ENCODE measurements around the gene CSF1. TPM values are rescaled to one million over a fixed set of nuclear protein-coding genes. Genes with fewer than 3 reads are reported as not detected.
A peak's percentile ranks its signal among the peaks of the same experiment; 100 is the strongest.

Gene CSF1
- total RNA-seq, 2 donors from 2014 or later, result 46.8 to 95.4 TPM

DNA sequence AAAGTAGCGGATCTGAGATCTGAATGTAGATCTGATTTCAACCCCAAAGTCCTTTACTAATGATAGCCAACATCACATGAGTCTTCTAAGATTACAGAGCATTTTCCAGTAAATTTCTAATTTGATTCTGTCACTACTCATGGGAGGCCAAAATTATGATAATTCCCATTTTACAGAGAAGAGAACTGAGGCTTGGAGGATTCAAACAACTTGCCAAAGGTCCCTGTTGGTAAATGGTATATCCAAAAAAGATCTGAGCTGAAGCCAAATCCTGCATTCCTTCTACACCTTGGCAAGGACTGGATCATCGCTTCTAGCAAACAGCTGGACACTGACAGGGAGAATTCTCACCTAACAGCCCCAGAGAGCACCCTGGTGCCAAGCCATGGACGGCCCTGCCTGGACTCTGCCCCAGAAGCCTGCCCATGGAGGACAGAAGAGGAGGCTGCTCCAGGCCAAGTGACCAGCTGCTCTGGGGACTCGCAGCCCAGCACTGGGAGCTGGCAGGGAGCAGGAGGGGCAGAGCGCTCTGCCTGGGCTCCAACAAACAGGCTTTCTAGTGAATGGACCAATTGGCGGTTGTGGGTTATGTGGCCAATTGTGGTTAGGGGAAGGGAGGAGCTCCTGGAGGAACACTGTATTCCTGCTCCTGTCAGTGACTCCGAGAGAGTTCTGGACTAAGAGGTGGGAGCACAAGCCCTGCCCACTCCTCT, 6.4 kb upstream of the CSF1 start:
- no peak for ATAC-seq (replicated peaks)
- no peaks in the 10 kb centered on the region for H3K9me3 Mint-ChIP-seq
- peaks cover 29% of the 10 kb centered on the region for H3K4me1 Mint-ChIP-seq
- H3K27ac Mint-ChIP-seq, result no peak overlapping the region
- peaks cover 9% of the 10 kb centered on the region for H3K36me3 Mint-ChIP-seq (ENCODE audit: low read depth)
- H3K27me3 Mint-ChIP-seq, result no peaks in the 10 kb centered on the region
- H3K4me3 Mint-ChIP-seq, result no peak overlapping the region

DNA sequence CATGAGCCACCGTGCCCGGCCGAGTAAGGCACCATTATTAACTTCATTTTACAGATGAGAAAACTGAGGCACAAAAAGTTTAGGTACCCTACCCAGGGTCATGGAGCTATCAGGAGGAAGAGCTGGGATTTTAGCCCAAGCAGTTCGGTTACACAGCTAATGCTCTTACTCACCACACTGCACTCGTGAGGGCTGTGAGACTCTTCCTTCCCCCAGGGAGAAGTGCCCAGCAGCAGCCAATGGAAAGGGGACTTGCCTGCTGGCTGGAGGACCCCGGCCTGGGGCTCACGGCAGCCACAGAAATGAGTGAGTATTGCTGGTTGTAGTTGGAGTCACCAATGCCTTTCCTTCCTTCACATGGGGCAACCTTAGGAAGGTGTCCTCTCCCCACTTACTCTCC, 5.2 kb upstream of the CSF1 start:
- Mint-ChIP-seq H3K9me3 (no peaks in the 10 kb centered on the region), H3K27ac (peak overlapping the region; percentile 97), H3K4me3 (peak overlapping the region; percentile 79), H3K36me3 (ENCODE audit: low read depth) (peaks cover 16% of the 10 kb centered on the region), H3K27me3 (no peaks in the 10 kb centered on the region), H3K4me1 (peaks cover 29% of the 10 kb centered on the region)
- ATAC-seq (replicated peaks), result no peak

DNA sequence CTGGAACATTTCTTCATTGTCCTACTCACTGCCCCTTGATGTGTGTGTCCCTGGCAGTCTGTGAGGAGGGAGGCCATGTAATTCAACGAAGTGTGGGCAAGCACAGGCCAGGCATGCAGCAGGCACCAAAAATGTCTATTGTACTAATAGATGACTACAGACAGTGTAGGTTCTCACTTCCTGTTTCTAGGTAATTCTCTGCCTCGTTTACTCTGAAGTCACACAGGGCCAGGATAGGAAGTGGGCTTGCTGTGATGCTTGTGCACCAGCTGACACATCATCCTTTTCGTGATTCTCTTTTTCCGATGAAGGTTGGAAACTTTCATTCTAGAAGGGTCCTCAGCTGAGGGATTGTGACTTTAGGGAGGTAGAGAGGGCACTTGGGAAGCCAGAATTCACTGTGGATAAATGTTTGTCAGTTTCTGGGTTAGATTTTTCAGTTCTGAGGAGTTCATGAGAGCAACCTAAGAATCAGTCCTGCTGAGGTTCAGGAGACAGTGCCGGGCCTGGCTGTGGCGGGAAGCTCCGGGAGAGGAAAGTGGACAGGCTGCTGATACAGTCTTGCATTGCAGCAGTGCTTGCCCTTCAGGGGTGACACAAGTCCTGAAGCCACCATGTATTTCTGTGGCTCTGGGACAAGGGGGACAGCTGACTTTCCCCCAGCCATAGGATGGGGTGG, 4.3 kb upstream of the CSF1 start:
- H3K4me3 Mint-ChIP-seq, result peak overlapping the region; percentile 79
- peak overlapping the region; percentile 97 for H3K27ac Mint-ChIP-seq
- H3K4me1 Mint-ChIP-seq, result peaks cover 29% of the 10 kb centered on the region
- ATAC-seq (replicated peaks), result peak; percentile 91
- H3K27me3 Mint-ChIP-seq, result no peaks in the 10 kb centered on the region
- H3K9me3 Mint-ChIP-seq, result no peaks in the 10 kb centered on the region
- peaks cover 21% of the 10 kb centered on the region for H3K36me3 Mint-ChIP-seq (ENCODE audit: low read depth)

- Mint-ChIP-seq H3K36me3 (ENCODE audit: low read depth) (peaks cover 26% of the 10 kb centered on the region), H3K4me1 (peaks cover 31% of the 10 kb centered on the region), H3K9me3 (no peaks in the 10 kb centered on the region), H3K4me3 (peak overlapping the region; percentile 79), H3K27ac (peak overlapping the region; percentile 97), H3K27me3 (no peaks in the 10 kb centered on the region)
- ATAC-seq (replicated peaks), result no peak
These were observed 3.8 kb upstream of the CSF1 start for GRCh38 chr1:109906839-109907180.

- peaks cover 30% of the 10 kb centered on the region for H3K36me3 Mint-ChIP-seq (ENCODE audit: low read depth)
- H3K27me3 Mint-ChIP-seq, result no peaks in the 10 kb centered on the region
- peak overlapping the region; percentile 79 for H3K4me3 Mint-ChIP-seq
- no peaks in the 10 kb centered on the region for H3K9me3 Mint-ChIP-seq
- ATAC-seq (replicated peaks), result no peak
- peaks cover 31% of the 10 kb centered on the region for H3K4me1 Mint-ChIP-seq
- peak overlapping the region; percentile 97 for H3K27ac Mint-ChIP-seq
These were observed 3.4 kb upstream of the CSF1 start for GRCh38 chr1:109907190-109907774.

GRCh38 chr1:109908836-109909235, 1.8 kb upstream of the CSF1 start:
- Mint-ChIP-seq H3K27me3 (no peaks in the 10 kb centered on the region), H3K9me3 (no peaks in the 10 kb centered on the region), H3K4me3 (peak overlapping the region; percentile 88), H3K27ac (peak overlapping the region; percentile 97), H3K36me3 (ENCODE audit: low read depth) (peaks cover 46% of the 10 kb centered on the region), H3K4me1 (peaks cover 44% of the 10 kb centered on the region)
- no peak for ATAC-seq (replicated peaks)

GRCh38 chr1:109909561-109909960, 1.1 kb upstream of the CSF1 start:
- ATAC-seq (replicated peaks), result no peak

DNA sequence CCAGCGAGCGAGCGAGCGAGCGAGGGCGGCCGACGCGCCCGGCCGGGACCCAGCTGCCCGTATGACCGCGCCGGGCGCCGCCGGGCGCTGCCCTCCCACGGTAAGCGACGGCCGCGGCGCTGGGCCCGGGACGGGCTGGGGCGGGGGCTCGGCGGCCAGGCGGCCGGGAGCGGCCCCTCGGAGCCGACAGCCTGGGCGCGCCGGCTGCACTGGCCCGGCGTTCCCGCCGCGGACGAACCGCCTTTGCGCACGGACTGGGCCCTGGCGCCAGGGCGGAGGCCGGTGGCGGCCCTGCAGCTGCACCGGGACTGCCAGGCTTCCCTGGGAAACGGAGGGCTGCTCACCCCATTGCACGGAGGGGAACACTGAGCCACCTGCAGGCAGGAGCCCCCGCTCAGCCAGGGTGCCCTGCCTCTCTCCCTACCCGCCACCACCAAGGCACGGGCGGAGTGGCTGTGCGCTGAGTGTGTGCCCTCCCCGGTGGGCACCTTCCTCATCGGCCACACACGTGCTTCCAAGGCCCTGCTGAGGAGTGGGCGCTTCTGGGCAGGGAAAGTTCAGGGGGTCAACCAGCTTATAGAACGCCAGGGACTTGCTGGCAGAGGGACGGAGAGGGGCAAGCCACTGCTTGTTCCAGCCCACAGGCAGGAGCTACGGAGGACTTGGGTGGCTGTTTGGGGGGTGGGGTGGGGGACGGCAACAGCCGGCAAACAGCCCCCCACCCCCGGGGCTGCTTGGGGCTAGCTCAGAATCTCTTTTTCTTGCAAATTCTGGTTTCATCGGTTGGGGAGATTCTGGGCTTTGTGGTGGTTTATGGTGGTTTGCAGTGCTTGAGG, 532 bp downstream of the CSF1 start:
- Mint-ChIP-seq H3K9me3 (no peaks in the 10 kb centered on the region), H3K27me3 (no peaks in the 10 kb centered on the region), H3K27ac (peak overlapping the region; percentile 97), H3K36me3 (ENCODE audit: low read depth) (peaks cover 62% of the 10 kb centered on the region), H3K4me1 (peaks cover 41% of the 10 kb centered on the region), H3K4me3 (peak overlapping the region; percentile 88)
- ATAC-seq (replicated peaks), result peak; percentile 14

More at GRCh38 chr1:109909561-109909960, 1.1 kb upstream of the CSF1 start:
- no peaks in the 10 kb centered on the region for H3K9me3 Mint-ChIP-seq
- H3K36me3 Mint-ChIP-seq (ENCODE audit: low read depth), result peaks cover 52% of the 10 kb centered on the region
- H3K4me3 Mint-ChIP-seq, result peak overlapping the region; percentile 88
- H3K27me3 Mint-ChIP-seq, result no peaks in the 10 kb centered on the region
- peak overlapping the region; percentile 97 for H3K27ac Mint-ChIP-seq
- H3K4me1 Mint-ChIP-seq, result peaks cover 47% of the 10 kb centered on the region

DNA sequence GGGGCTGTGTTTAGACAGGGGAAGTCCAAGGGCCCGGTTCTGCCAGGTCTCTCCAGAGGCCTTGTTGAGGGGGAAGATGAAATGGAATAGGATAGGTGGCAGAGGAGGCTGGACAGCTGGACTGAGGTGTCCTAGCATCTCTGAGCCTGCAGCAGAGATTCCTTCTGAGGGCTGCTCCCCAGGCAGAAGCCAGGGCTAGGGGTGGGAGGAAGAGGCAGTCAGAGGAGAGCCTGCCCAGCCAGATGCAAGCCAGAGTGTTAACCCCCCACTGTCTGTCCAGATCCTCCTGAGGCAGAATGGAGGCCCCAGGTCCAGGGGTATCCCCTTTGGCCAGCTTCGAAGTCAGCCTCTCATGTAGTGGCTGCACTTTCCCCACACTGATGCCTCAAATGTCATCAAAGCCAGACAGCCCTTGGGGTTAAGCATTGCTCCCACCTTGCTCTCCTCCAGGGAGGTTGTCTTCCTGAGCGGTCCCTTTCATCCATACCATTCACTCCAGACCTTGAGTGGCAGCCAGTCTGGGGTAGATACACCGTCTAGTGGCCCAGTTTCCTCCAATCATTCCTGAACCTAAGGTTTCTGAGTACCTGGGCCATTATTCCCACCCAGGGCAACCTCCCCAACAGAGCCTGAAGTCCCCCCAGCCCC, 1.7 kb downstream of the CSF1 start:
- peak overlapping the region; percentile 88 for H3K4me3 Mint-ChIP-seq
- peaks cover 70% of the 10 kb centered on the region for H3K36me3 Mint-ChIP-seq (ENCODE audit: low read depth)
- peak overlapping the region; percentile 90 for H3K27ac Mint-ChIP-seq
- peak; percentile 5 for ATAC-seq (replicated peaks)
- peaks cover 37% of the 10 kb centered on the region for H3K4me1 Mint-ChIP-seq
- H3K27me3 Mint-ChIP-seq, result no peaks in the 10 kb centered on the region
- H3K9me3 Mint-ChIP-seq, result no peaks in the 10 kb centered on the region

DNA sequence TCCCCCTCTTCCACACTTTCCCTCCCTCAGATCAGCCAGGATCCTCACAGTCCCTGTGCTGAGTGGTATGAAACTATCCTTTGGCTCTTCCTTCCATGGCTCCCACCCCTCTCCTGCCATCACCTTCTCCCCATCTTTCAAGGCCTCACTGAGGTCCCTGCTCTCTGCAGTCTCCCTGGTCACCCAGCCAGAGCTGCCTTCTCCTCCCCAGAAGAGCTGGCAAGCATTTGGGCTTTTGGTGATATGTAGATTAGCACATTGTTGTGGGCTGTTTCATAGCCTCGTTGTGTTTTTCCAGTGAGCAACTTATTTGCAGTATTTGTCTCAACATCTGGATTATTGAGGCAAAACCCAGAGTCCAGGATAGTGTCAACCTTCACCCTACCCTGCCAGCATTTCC, 2.2 kb downstream of the CSF1 start:
- no peaks in the 10 kb centered on the region for H3K27me3 Mint-ChIP-seq
- peaks cover 33% of the 10 kb centered on the region for H3K4me1 Mint-ChIP-seq
- H3K27ac Mint-ChIP-seq, result peak overlapping the region; percentile 90
- H3K36me3 Mint-ChIP-seq (ENCODE audit: low read depth), result peaks cover 75% of the 10 kb centered on the region
- H3K4me3 Mint-ChIP-seq, result peak overlapping the region; percentile 88
- ATAC-seq (replicated peaks), result no peak
- no peaks in the 10 kb centered on the region for H3K9me3 Mint-ChIP-seq

DNA sequence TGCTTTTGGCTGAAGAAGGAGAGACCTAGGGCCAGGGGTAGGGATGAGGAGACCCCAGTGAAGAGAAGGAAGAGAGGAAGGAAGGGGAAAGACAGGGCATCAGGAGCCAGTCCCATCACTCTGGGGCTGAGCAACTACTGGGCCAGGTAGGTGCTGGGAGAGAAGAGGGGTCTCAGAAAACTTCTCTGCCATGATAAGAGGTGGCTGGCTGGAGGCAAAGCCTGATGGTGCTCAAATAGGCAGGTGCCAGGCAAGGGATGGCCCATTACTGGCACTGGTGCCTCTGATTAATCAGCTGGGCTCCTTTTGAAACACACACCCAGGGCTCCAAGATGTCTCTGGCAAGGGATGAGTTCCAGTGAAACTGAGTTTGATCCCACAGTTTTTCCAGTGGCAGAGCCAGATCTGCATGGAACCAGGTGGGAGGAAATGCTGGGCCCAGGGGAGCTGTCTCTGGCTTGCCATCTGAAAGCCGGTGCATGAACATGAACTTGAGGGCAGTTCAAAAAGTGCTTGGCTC, 2.8 kb downstream of the CSF1 start:
- H3K27ac Mint-ChIP-seq, result peak overlapping the region; percentile 90
- ATAC-seq (replicated peaks), result no peak
- peaks cover 81% of the 10 kb centered on the region for H3K36me3 Mint-ChIP-seq (ENCODE audit: low read depth)
- peak overlapping the region; percentile 88 for H3K4me3 Mint-ChIP-seq
- no peaks in the 10 kb centered on the region for H3K27me3 Mint-ChIP-seq
- H3K4me1 Mint-ChIP-seq, result peaks cover 37% of the 10 kb centered on the region
- no peaks in the 10 kb centered on the region for H3K9me3 Mint-ChIP-seq

GRCh38 chr1:109914587-109915240, 4.1 kb downstream of the CSF1 start:
- H3K4me1 Mint-ChIP-seq, result peaks cover 43% of the 10 kb centered on the region
- no peak overlapping the region for H3K27ac Mint-ChIP-seq
- peak overlapping the region; percentile 88 for H3K4me3 Mint-ChIP-seq

DNA sequence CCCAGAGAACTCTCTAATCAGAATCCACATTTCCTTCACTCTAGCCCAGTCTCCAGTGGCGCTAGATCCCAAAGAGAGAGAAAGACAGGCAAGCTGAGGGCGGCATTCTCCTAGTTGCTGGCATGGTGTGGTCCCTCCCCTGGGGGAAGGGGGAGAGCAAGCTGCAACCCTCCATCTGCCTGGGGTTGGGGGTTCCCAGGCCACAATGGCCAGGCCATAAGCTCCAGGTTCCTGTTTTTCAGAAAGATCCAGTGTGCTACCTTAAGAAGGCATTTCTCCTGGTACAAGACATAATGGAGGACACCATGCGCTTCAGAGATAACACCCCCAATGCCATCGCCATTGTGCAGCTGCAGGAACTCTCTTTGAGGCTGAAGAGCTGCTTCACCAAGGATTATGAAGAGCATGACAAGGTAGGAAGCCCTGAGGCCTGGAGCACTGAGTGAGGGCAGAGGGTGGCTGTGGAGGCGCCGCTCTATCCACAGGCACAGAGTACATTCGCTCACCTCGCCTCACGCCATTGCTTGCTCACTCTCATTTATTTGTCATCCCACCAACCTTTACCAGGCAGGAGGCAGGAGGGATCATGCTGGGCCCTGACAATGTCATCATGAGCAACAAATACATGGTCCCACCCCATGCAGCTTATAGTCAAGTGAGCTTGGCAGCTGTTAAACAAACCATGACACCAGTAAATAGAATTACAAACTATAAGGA, 6.6 kb downstream of the CSF1 start:
- Mint-ChIP-seq H3K4me3 (no peak overlapping the region), H3K4me1 (peaks cover 35% of the 10 kb centered on the region), H3K27me3 (no peaks in the 10 kb centered on the region), H3K36me3 (ENCODE audit: low read depth) (peaks cover 98% of the 10 kb centered on the region), H3K9me3 (no peaks in the 10 kb centered on the region), H3K27ac (peak overlapping the region; percentile 13)
- ATAC-seq (replicated peaks), result no peak

More at GRCh38 chr1:109914587-109915240, 4.1 kb downstream of the CSF1 start:
- Mint-ChIP-seq H3K36me3 (ENCODE audit: low read depth) (peaks cover 94% of the 10 kb centered on the region), H3K9me3 (no peaks in the 10 kb centered on the region), H3K27me3 (no peaks in the 10 kb centered on the region)
- no peak for ATAC-seq (replicated peaks)
